HG03175 (cell line): ENCODE data around the gene DOCK11.
"Not testable (repeated sequence)": the region's sequence is repeated elsewhere in the genome, so short reads cannot be mapped to it uniquely, and the experiment has no call there.

Experiments used
- ATAC-seq: cut with Tn5 transposase; IDR thresholded peaks from one replicate; pipeline ENCODE4 v1.9.1; 2021; ENCODE audit warnings: mild to moderate bottlenecking, moderate library complexity; ENCODE audit not compliant: unreplicated experiment

DOCK11 gene

GRCh38 chrX:118729042-118729652 lies 233.5 kb downstream of the DOCK11 start:
- ATAC-seq = no peak

GRCh38 chrX:118730500-118731247 lies 235.1 kb downstream of the DOCK11 start:
- ATAC-seq = no peak

GRCh38 chrX:118732551-118732950 lies 236.9 kb downstream of the DOCK11 start:
- not testable (repeated sequence) for ATAC-seq

- ATAC-seq = no peak
These were observed 239.3 kb downstream of the DOCK11 start for GRCh38 chrX:118734909-118735308.
